ENCODE data around the gene DCAF6.

DCAF6 gene

DNA sequence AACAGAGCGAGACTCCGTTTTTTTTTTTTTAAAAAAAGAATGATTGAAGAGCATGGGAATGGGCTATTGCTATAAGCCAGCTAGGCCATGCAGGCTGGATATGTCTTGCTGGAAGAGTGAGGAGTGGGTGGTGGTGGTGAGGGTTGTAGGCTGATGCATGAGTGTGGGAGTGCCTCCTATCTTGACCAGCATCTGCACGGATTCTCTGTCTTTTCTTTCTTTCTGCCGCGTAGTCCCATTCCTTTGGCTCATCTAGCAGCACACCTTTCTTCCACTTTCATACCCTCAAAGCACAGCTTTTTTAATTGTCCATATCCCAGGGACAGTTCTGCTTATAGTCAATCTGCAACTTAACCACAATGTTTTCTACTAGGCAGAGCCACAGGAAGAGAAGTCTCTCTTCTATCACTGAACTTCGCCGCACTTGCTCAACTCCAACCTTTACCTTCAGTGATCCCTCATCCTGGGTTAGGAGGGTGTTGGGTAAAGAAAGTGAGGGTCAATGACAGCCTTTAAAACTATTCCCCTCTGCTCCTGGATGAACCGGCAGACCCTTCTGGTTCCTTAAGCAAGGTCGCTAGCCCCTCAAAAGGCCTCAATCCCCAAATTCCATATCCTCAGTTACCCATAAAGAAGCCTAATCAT, 37.8 kb upstream of the DCAF6 start:
- Histone ChIP-seq H4K20me1 (ENCODE audit: insufficient read depth) (no peaks in the 10 kb centered on the region), H3K4me1 (ENCODE audit: low read depth, poor library complexity, severe bottlenecking) (no peaks in the 10 kb centered on the region), H3K36me3 (ENCODE audit: insufficient read depth) (no peaks in the 10 kb centered on the region), H3K4me2 (no peak overlapping the region), H3K27me3 (ENCODE audit: insufficient read depth, low read depth) (no peaks in the 10 kb centered on the region), H3K27ac (no peak overlapping the region), H3K4me3 (IDR thresholded peaks at IDR 0.05; ENCODE audit: insufficient read depth, low read depth, low read length) (no peak overlapping the region), H2AFZ (ENCODE audit: low read depth) (no peak overlapping the region), H3K9ac (no peak overlapping the region), H3K79me2 (ENCODE audit: insufficient read depth, low read depth) (no peaks in the 10 kb centered on the region)
- no peak for TF ChIP-seq CTCF (conservative IDR thresholded peaks at IDR 0.05; ENCODE audit: low read depth, low read length)

- Histone ChIP-seq H3K27ac (no peak overlapping the region), H3K27me3 (ENCODE audit: insufficient read depth, low read depth) (no peaks in the 10 kb centered on the region), H3K9ac (no peak overlapping the region), H4K20me1 (ENCODE audit: insufficient read depth) (no peaks in the 10 kb centered on the region), H3K79me2 (ENCODE audit: insufficient read depth, low read depth) (no peaks in the 10 kb centered on the region), H2AFZ (ENCODE audit: low read depth) (no peak overlapping the region), H3K36me3 (ENCODE audit: insufficient read depth) (no peaks in the 10 kb centered on the region), H3K4me2 (no peak overlapping the region), H3K4me3 (IDR thresholded peaks at IDR 0.05; ENCODE audit: insufficient read depth, low read depth, low read length) (no peak overlapping the region), H3K4me1 (ENCODE audit: low read depth, poor library complexity, severe bottlenecking) (no peaks in the 10 kb centered on the region)
- no peak for TF ChIP-seq CTCF (conservative IDR thresholded peaks at IDR 0.05; ENCODE audit: low read depth, low read length)
Measured at GRCh38 chr1:167899253-167899681, 37.2 kb upstream of the DCAF6 start.

DNA sequence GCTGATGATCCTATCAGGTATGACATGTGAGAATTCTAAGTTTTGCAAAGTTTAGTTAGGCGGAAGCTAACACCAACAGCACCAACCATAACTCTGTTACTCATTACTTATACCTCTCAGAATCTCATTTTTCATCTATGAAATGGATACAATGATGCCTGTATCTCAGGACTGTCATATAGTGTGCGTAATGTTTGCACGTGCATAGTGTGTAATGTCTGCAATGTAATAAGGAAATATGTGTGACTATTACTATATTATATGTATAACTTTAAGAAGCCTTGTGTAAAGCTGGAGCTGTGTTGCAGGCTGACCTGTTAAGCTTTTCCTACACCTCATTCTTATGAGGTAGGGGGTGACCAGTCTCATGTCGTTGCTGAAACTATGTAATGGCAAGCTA, 35.6 kb upstream of the DCAF6 start:
- H3K27me3 ChIP-seq (ENCODE audit: insufficient read depth, low read depth): no peaks in the 10 kb centered on the region; the same call in 1 of the 2 replicates
- no peak overlapping the region for H2AFZ ChIP-seq (ENCODE audit: low read depth)
- H3K79me2 ChIP-seq (ENCODE audit: insufficient read depth, low read depth): no peaks in the 10 kb centered on the region
- no peak overlapping the region for H3K9ac ChIP-seq
- no peak overlapping the region for H3K27ac ChIP-seq
- no peak overlapping the region for H3K4me3 ChIP-seq (IDR thresholded peaks at IDR 0.05; ENCODE audit: insufficient read depth, low read depth, low read length)
- no peaks in the 10 kb centered on the region for H3K4me1 ChIP-seq (ENCODE audit: low read depth, poor library complexity, severe bottlenecking)
- no peak overlapping the region for H3K4me2 ChIP-seq
- no peaks in the 10 kb centered on the region for H3K36me3 ChIP-seq (ENCODE audit: insufficient read depth)
- H4K20me1 ChIP-seq (ENCODE audit: insufficient read depth): no peaks in the 10 kb centered on the region
- TF ChIP-seq CTCF (conservative IDR thresholded peaks at IDR 0.05; ENCODE audit: low read depth, low read length): no peak

DNA sequence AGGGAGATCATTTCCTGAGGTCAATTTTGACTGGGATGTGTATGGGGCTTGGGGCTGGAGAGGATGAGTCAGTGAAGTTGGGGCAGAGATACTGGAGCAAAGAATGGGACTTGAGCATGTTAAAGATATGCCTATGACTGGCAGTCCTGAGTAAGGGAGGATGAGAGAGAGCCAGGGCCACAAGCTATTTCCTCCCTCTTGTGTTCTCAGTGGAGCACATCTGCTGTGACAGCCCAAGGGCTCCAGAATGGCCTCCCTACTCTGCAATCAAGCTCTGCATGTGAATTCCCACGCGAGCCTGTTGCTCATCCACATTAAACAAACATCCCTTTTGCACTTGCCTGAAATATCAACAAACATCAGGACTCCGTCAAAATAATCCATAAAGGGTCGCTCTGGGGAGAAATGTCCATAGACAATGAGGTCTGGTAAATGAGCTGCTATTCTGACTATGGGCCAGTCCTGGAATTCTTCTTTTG, 31.8 kb upstream of the DCAF6 start:
- Histone ChIP-seq H3K36me3 (ENCODE audit: insufficient read depth) (no peaks in the 10 kb centered on the region), H3K9ac (no peak overlapping the region), H2AFZ (ENCODE audit: low read depth) (no peak overlapping the region), H3K4me2 (no peak overlapping the region), H3K4me1 (ENCODE audit: low read depth, poor library complexity, severe bottlenecking) (no peaks in the 10 kb centered on the region), H3K27ac (no peak overlapping the region), H4K20me1 (ENCODE audit: insufficient read depth) (no peaks in the 10 kb centered on the region), H3K27me3 (ENCODE audit: insufficient read depth, low read depth) (no peaks in the 10 kb centered on the region; the same call in 1 of the 2 replicates), H3K4me3 (IDR thresholded peaks at IDR 0.05; ENCODE audit: insufficient read depth, low read depth, low read length) (no peak overlapping the region), H3K79me2 (ENCODE audit: insufficient read depth, low read depth) (no peaks in the 10 kb centered on the region)
- TF ChIP-seq CTCF (conservative IDR thresholded peaks at IDR 0.05; ENCODE audit: low read depth, low read length): no peak

Data from KMS-11 (cell line).